ENCODE data around the gene NDUFS6.
"Not testable (repeated sequence)": the region's sequence is repeated elsewhere in the genome, so short reads cannot be mapped to it uniquely, and the experiment has no call there.

NDUFS6 gene

DNA sequence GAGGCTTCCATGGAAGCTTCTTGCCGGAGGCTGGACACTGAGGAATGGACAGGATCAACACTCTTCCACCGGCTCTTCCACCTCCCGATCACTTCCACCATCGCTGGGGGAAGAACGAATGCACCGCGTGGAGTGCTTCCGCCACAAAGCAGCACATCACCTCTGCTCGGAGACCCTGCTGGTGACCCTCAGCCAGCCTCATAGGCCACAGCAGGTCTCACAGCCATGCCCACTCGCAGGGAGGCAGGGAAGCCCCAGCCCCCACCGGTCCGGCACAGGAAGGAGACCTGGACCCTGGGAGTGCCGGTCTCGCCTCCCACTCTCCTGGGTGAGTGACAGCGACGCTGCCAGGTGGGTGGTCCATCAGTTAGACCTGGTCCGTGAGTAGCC is 6.3 kb upstream of the NDUFS6 start:
- TF ChIP-seq, protein P1, sequence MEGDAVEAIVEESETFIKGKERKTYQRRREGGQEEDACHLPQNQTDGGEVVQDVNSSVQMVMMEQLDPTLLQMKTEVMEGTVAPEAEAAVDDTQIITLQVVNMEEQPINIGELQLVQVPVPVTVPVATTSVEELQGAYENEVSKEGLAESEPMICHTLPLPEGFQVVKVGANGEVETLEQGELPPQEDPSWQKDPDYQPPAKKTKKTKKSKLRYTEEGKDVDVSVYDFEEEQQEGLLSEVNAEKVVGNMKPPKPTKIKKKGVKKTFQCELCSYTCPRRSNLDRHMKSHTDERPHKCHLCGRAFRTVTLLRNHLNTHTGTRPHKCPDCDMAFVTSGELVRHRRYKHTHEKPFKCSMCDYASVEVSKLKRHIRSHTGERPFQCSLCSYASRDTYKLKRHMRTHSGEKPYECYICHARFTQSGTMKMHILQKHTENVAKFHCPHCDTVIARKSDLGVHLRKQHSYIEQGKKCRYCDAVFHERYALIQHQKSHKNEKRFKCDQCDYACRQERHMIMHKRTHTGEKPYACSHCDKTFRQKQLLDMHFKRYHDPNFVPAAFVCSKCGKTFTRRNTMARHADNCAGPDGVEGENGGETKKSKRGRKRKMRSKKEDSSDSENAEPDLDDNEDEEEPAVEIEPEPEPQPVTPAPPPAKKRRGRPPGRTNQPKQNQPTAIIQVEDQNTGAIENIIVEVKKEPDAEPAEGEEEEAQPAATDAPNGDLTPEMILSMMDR (IDR thresholded peaks at IDR 0.05; ENCODE audit: insufficient read depth, missing control alignments) = no peak
- FAIRE-seq (no peak), DNase-seq (ENCODE audit: insufficient read length, low spot score) (no peak)

DNA sequence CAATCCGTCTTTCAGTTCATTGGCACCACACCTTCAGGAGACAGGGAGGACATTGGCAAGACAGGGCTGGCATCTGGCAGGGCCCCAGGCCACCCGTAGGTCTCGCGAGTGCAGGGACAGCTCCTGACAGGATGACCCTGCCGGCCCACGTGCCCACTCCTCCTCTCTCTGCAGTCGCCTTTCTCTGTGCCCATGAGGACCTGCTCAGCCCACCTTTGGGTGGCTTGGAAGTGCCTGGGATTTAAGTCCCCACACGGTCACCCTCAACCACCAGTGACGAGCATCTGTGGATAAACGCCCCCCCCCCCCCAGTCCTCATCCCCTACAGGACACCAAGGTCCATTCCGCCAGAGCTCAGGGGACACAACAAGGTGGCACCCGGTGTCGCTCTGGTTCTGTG is 5.7 kb upstream of the NDUFS6 start:
- TF ChIP-seq, protein P1 (IDR thresholded peaks at IDR 0.05; ENCODE audit: insufficient read depth, missing control alignments) = no peak
- FAIRE-seq = no peak

DNA sequence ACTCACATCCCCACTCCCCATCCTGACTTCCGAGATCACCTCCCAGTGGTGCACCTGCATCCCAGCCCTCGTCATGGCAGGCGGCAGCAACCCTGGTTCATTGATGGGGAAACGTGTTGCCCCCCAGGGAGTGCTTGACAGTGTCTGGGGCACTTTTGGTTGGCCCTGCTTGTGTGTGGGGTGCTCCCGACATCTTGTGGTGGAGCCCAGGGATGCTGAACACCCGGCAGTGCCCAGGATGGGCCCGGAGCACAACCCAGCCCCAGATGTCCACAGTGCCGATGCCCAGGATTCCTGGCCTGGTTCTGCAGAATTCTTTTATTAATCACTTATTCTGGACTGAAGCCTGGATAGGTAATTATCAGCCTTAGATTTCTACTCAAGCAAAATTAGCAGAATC is 5.3 kb upstream of the NDUFS6 start:
- FAIRE-seq (no peak), DNase-seq (ENCODE audit: insufficient read length, low spot score) (no peak)
- TF ChIP-seq, protein P1 (IDR thresholded peaks at IDR 0.05; ENCODE audit: insufficient read depth, missing control alignments) = no peak

More for the DNA sequence above, 5.7 kb upstream of the NDUFS6 start:
- DNase-seq (ENCODE audit: insufficient read length, low spot score) = no peak

DNA sequence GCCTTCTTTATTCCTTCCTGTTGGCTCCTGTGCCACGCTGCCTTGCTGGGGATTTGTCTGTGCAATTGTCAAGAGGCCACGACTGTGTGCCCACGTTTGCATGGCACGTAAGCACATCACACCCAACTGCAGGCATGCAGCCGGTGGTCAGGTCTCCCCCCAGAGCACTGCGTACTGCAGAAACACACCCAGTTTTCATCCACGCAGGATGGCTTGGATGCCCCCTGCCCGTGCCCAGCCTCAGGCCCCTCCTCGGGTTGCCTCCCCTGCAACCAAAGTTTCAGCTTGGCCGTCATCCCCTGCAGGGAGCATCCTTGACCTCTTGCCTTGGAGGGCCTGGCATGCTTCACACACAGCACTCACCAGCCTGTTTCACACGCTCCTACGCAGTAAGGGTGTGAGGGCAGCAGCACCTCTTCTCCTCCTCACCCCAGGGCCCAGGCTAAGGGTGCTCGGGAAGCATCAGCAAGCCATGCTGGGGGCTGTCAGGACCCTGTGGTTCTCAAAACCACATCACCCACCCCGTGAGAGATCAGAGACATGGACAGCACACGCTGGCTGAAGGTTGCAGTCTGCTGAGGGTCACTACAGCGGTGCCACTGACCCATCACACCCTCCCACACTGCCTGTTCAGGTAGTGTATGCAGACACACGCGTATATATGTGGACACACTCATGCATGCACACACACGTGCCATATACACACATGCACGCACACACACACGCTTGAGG is 4.7 kb upstream of the NDUFS6 start:
- FAIRE-seq = no peak
- DNase-seq (ENCODE audit: insufficient read length, low spot score) = no peak

DNA sequence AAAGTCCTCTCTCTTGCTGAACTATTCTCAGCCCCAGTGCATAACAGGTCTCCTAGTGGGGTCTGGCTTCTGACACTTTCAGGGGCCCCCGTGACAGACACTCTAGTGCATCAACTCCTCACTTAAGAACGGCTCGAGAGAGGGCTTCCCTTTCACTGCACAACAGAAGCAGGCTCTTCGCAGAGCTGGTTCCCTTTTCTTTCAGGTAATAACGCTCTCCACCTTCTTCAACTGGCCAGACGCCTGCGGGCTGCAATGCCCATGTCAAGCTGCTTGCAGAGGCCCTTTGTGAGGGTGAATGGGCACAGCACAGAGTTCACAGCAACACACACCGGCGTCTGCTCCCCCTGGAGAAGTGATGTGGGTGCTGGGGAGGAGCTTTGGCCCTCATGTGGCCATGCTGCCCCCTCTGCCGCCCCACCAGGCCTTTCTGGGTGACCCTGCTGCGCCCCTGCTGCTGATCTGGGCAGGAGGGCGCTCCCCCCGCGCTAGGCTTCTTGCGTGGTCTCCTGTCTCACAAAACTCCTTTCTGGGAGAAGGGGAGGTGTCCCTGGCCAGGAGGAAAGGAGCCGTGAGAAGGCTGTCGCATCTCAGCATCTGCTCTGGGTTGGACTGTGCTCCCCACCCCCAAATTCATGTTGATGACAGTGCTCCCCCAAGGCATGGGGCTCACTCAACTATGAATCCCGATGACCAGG is 4.0 kb upstream of the NDUFS6 start:
- TF ChIP-seq, protein P1 (IDR thresholded peaks at IDR 0.05; ENCODE audit: insufficient read depth, missing control alignments) = no peak
- DNase-seq (ENCODE audit: insufficient read length, low spot score) (no peak), FAIRE-seq (no peak)

More for the DNA sequence above, 4.7 kb upstream of the NDUFS6 start:
- TF ChIP-seq, protein P1 (IDR thresholded peaks at IDR 0.05; ENCODE audit: insufficient read depth, missing control alignments) = no peak

DNA sequence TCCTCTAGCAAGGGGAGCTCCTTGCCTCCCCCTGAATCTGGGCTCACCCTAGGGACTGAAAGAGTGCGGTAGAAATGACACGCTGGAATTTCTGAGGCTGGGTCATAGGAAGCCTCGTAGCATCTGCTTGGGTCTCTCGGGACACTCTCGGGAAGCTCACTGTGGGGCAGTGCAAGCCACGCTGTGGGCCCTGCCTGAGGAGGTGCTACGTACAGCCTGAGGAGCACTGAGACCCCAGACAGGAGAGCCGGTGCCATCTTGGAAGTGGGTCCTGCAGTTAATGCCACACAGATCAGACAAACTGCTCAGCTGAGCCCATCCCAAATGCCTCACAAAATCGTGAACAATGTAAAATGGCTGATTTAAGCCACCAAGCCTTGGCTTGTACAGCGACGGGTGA is 3.4 kb upstream of the NDUFS6 start:
- DNase-seq (ENCODE audit: insufficient read length, low spot score) = no peak
- TF ChIP-seq, protein P1 (IDR thresholded peaks at IDR 0.05; ENCODE audit: insufficient read depth, missing control alignments) = no peak
- no peak for FAIRE-seq

DNA sequence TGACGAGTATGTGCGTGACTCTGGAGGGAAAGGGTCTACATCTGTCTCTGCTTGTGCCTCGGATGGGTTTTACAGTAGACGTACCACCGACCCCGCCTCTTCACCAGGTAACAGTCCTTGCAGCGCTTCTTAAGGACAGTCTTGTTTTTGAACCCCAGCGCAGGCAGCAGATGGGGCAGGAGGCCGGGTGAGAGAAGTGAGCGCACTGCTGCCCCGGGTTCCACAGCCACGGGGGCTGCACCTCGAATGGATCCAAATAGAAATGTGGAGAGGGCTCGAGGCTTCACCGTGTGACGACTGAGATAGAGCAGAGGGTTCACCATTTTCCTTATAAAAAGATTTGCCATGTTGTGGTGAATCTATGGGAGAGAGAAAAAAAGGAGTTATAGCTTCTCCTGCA is 2.6 kb upstream of the NDUFS6 start:
- FAIRE-seq; DNase-seq (ENCODE audit: insufficient read length, low spot score): not testable (repeated sequence)

Data from D721Med (cell line).